Chondrocyte (in vitro differentiated cells): ENCODE measurements around the gene CLDN25. TPM values are rescaled to one million over a fixed set of nuclear protein-coding genes. Genes with fewer than 3 reads are reported as not detected.

ENCODE experiments used
- DNase-seq: peaks from one replicate; pipeline ENCODE4 v3.0.0; 2021; ENCODE audit warnings: mixed read lengths, low spot score
- H3K27ac Mint-ChIP-seq: one replicate; pipeline ENCODE4 v1.8.0; 2021; ENCODE audit warnings: mild to moderate bottlenecking, moderate library complexity, mixed read lengths; ENCODE audit not compliant: unreplicated experiment
- H3K27me3 Mint-ChIP-seq: 2 replicates; pipeline ENCODE4 v1.8.0; 2021; ENCODE audit warnings: low read depth, mixed read lengths
- H3K36me3 Mint-ChIP-seq: 2 replicates; pipeline ENCODE4 v1.8.0; 2021; ENCODE audit warnings: low read depth, mixed read lengths
- H3K4me1 Mint-ChIP-seq: 2 replicates; pipeline ENCODE4 v1.8.0; 2021; ENCODE audit warnings: low read depth, mild to moderate bottlenecking, mixed read lengths
- H3K4me3 Mint-ChIP-seq: one replicate; pipeline ENCODE4 v1.8.0; 2021; ENCODE audit warnings: mild to moderate bottlenecking, moderate library complexity, mixed read lengths; ENCODE audit not compliant: unreplicated experiment
- H3K9me3 Mint-ChIP-seq: 2 replicates; pipeline ENCODE4 v1.8.0; 2021; ENCODE audit warnings: low read depth, mixed read lengths
- CTCF ChIP-seq: fragments of 200-600 bp; sonication (generic); IDR thresholded peaks from 2 replicates; pipeline ENCODE4 v1.5.0; 2021; ENCODE audit warnings: antibody characterized with exemption, mild to moderate bottlenecking, moderate library complexity
- long read RNA-seq: library from polyadenylated mRNA; stranded (forward); transcript quantifications from one replicate; pipeline ENCODE4 v2.0.0, GENCODE V29; 2021
- total RNA-seq: library from RNA; stranded (reverse); gene quantifications from 3 replicates; pipeline ENCODE4 v1.2.1, GENCODE V29; 2021

The CLDN25 gene
- total RNA-seq, result not detected in 3 replicates
- long read RNA-seq, result 0 reads

GRCh38 chr11:113779496-113779895 lies at the start of gene CLDN25:
CLDN25 (plus strand) TSS chr11:113779796; CDS start chr11:113779796, 0 bp downstream.
- DNase-seq, result no peak
- H3K9me3 Mint-ChIP-seq, result no peaks in the 10 kb centered on the region
- H3K27ac Mint-ChIP-seq, result no peak within 1 kb of the TSS

DNA sequence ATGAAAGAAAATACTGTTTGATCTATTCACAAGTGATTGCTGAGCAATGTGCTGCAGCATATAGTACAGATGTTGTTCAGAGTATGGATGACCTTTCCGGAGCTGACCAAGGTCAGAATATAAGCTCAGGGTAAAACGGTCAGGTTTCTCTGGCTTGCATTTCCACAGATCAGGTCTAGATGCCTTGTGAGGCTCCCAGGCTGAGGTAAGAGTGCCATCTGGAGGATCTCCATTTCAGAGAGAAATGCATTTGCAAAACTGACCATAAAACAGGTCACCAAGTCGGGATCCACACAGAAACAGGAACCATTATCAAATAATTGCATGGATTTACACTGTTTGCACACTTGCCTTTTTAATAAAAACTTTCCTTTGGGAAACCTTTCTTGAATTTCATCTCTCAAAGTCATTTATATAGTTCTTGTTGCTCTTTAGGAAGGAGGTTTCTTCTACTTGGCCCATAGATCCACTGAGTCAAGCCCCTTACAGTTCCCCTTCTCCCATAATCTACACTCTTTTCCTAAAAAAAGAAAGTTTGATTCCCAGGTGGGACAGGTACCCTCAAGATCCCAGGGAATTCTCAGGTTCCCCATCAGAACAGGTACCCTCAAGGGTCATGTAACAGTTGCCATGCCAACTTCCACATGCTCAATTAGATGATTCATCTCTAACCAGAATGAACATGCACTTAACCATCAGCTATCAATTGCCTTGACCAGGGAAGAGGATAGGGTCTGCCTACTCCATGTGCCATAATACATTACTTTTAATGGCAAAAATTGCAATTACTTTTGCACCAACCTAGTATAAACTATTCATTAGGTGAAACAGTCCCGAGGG lies 48.5 kb upstream of the CLDN25 start:
- peak; percentile 87 for TF ChIP-seq CTCF
- H3K27me3 Mint-ChIP-seq, result no peaks in the 10 kb centered on the region
- no peak overlapping the region for H3K4me3 Mint-ChIP-seq
- no peak overlapping the region for H3K27ac Mint-ChIP-seq
- peaks cover 9% of the 10 kb centered on the region for H3K36me3 Mint-ChIP-seq
- peaks cover 18% of the 10 kb centered on the region for H3K4me1 Mint-ChIP-seq
- H3K9me3 Mint-ChIP-seq, result no peaks in the 10 kb centered on the region
- no peak for DNase-seq

More at GRCh38 chr11:113779496-113779895, at the start of gene CLDN25:
- Mint-ChIP-seq H3K36me3 (no peaks in the 10 kb centered on the region), H3K4me1 (peaks cover 8% of the 10 kb centered on the region), H3K4me3 (no peak within 1 kb of the TSS), H3K27me3 (peaks cover 31% of the 10 kb centered on the region)
- no peak for TF ChIP-seq CTCF

DNA sequence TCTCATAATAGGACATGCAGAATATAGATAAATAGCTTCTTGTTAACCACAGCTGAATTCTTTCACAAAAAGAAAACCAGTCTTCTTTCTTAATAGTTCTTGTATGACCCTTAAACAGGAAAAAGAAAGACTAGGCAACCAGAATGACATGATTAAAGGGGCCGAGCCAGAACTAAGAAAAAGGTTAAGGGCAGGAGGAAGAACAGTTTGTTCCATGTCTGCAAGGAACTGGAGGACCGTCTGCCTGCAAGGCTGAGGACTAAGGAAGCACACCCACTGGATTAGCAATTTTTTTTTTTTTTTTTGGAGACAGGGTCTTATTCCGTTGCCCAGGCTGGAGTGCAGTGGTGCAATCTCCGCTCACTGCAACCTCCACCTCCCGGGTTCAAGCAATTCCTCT lies 47.5 kb upstream of the CLDN25 start:
- Mint-ChIP-seq H3K27me3 (no peaks in the 10 kb centered on the region), H3K4me3 (no peak overlapping the region), H3K27ac (no peak overlapping the region), H3K36me3 (peaks cover 14% of the 10 kb centered on the region), H3K4me1 (peaks cover 18% of the 10 kb centered on the region), H3K9me3 (no peaks in the 10 kb centered on the region)
- DNase-seq, result no peak
- no peak for TF ChIP-seq CTCF

DNA sequence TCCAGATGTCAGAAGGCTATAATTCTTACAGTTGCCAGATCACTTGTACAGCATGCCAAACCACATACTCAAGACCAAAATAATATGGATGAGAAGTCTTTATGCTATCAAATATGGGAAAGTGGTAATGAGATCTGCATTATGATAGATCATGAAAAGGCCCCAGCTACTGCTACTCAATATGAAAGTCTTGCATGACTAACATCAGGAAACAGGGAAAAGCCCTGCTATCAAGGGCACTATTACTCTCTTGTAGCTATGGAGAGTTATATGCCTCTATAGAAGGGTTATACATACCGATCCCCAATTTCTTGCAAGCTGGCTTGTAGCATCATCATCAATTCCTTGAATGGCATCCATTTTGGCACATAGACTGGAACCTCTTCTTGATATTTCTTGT lies 43.3 kb upstream of the CLDN25 start:
- no peak for DNase-seq
- no peaks in the 10 kb centered on the region for H3K9me3 Mint-ChIP-seq
- H3K27ac Mint-ChIP-seq, result no peak overlapping the region
- peaks cover 30% of the 10 kb centered on the region for H3K36me3 Mint-ChIP-seq
- H3K4me1 Mint-ChIP-seq, result no peaks in the 10 kb centered on the region
- no peak overlapping the region for H3K4me3 Mint-ChIP-seq
- no peaks in the 10 kb centered on the region for H3K27me3 Mint-ChIP-seq
- no peak for TF ChIP-seq CTCF

GRCh38 chr11:113752932-113753331 lies 26.7 kb upstream of the CLDN25 start:
- DNase-seq, result no peak
- H3K4me3 Mint-ChIP-seq, result no peak overlapping the region
- peaks cover 8% of the 10 kb centered on the region for H3K9me3 Mint-ChIP-seq
- H3K27ac Mint-ChIP-seq, result no peak overlapping the region
- H3K36me3 Mint-ChIP-seq, result peaks cover 23% of the 10 kb centered on the region
- H3K4me1 Mint-ChIP-seq, result no peaks in the 10 kb centered on the region
- no peaks in the 10 kb centered on the region for H3K27me3 Mint-ChIP-seq
- no peak for TF ChIP-seq CTCF
